Retinal pigment epithelial cell (primary cell): ENCODE measurements around the gene AFF3.

Experiments
- DNase-seq: peaks from one replicate; pipeline ENCODE4 v3.0.0-alpha.2; 2010; ENCODE audit warnings: low read depth
- H3K4me3 ChIP-seq: 2 replicates; pipeline ENCODE4 v1.5.1; 2011; ENCODE audit warnings: mild to moderate bottlenecking, low read length, control low read depth, moderate library complexity
- TF ChIP-seq, protein P1 (sequence below): conservative IDR thresholded peaks from 2 replicates; pipeline ENCODE4 v1.5.1; 2011; ENCODE audit warnings: low read depth, low read length, control low read depth, inconsistent platforms

Gene AFF3

DNA sequence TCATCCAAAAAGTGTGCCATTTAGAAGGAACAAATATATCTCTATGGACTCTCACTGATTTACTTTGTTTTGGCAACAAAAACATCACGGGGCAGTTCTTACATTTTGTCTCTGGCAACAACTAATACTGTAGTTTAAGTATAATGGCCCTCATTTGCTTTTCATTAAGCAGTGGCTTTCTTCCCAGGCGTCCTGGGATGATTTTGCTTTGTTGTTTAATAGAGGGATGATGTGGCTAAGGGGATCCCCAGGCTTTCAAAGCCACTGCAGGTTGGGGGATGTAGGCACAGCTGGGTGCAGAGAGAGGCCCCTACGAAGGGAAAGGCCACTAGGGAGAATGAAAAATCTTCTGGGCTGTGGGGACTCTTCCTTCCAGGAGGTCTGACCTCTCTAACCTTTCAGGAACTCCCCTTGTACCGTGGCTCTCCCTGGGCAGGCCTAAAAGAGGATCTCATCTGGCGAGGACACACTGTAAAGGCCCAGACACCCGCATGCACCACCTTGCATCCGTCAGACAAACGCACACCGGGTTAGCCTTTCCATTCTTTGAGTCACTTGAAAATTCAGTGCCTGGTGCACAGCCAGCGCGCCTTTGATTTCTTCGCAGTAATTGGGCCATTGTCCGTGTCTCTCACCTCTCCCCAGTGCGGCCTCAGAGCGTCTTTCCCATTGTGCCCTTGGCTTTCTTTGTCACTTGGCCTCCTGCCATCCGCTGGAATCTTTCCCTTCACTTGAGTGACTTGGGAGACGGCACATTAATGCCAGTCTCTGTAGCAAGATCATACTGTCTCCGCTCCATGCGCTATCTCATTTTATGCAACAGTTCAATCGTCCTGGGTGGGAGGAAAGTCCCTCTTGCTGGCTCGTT lies 40.3 kb upstream of the AFF3 start:
- H3K4me3 ChIP-seq, result no peak overlapping the region
- DNase-seq, result no peak
- TF ChIP-seq, protein P1, sequence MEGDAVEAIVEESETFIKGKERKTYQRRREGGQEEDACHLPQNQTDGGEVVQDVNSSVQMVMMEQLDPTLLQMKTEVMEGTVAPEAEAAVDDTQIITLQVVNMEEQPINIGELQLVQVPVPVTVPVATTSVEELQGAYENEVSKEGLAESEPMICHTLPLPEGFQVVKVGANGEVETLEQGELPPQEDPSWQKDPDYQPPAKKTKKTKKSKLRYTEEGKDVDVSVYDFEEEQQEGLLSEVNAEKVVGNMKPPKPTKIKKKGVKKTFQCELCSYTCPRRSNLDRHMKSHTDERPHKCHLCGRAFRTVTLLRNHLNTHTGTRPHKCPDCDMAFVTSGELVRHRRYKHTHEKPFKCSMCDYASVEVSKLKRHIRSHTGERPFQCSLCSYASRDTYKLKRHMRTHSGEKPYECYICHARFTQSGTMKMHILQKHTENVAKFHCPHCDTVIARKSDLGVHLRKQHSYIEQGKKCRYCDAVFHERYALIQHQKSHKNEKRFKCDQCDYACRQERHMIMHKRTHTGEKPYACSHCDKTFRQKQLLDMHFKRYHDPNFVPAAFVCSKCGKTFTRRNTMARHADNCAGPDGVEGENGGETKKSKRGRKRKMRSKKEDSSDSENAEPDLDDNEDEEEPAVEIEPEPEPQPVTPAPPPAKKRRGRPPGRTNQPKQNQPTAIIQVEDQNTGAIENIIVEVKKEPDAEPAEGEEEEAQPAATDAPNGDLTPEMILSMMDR, result no peak

DNA sequence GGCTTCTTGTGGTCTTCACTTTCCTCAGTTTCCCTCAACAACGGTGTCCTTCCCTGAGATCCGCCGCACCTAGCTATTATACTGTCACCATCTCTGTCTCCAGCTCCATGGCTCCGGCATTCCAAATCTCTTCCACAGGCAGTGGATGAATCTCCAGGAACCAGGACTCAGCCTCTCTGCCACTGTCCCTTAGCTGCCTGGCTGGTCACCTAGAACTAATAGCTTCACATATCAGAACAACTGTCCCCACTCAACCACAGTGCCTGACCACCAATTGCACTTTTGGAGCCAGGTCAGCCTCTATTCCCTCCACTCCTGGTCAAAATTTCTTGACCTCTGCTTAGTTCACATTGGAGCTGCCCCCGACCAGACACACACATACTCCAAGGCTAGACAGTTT lies 38.1 kb upstream of the AFF3 start:
- TF ChIP-seq, protein P1, result no peak
- no peak overlapping the region for H3K4me3 ChIP-seq
- no peak for DNase-seq

DNA sequence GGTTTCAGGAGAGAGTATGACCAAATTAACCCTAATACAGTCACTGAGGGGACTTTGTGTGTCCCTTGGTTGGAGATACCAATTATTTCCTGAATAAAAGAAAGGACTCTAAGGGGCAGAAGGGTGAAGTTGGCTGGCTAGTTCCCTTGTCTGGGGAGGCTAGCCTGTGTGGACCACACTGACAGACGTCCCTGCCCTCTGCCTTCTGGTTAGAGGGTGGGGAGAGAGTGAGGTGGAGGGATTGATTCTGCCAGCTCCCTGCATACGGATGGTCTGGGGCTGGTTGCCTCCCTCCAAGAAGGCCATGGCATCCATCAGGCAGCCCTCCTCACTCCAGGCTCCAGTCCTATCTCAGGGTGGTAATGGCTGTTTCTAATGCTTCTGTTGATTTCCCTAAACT lies 37.4 kb upstream of the AFF3 start:
- TF ChIP-seq, protein P1, result no peak
- no peak for DNase-seq
- H3K4me3 ChIP-seq, result no peak overlapping the region

DNA sequence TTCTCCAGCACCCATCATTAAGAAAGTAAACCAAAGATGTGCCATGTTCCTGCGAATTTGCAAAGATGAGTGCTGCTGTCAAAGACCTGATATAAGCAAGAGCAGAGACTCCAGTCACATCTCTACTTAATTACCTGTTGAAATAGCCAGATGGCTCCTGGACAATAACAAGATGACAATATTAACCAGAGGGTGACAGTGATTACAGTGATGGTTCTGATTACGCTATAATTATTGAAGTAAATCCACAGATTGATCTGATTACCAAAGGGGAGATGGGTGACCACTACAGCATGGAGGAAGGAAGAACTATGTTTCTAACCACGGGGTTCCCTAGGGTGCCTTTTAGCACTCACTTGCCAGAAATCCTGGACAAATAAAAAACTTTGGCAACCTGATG lies 36.5 kb upstream of the AFF3 start:
- no peak overlapping the region for H3K4me3 ChIP-seq
- no peak for DNase-seq
- TF ChIP-seq, protein P1, result no peak

DNA sequence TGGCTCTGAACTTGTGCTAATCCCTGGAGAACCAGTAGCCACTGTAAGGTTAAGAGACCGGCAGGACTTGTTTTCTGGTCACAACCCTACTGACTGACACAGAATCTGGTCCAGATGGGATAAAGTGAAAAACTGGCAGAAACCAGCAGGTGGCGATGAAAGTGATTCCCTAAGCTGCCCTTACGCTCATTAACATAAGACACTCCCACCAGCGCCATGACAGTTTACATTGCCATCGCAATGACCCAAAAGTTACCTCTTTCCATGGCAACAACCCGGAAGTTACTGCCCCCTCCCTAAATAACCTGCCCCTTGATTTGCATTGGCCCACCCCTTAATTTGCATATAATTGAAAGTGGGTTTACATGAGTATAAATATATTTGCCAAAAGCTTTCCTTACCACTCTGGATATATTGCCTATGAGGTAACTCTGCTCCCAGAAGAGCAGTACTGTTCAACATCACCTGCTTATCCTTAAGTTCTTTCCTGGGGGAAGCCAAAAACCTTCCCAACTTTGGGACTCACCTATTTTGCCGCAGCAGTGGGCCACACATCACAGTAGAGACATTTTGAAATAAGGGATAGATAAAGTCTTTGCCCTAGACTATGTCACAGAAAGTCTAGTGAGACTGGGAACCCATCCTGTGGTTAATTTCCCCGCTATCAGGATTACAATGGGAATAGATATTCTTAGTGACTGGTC lies 35.8 kb upstream of the AFF3 start:
- TF ChIP-seq, protein P1, result peak; percentile 51
- H3K4me3 ChIP-seq, result no peak overlapping the region
- DNase-seq, result no peak

DNA sequence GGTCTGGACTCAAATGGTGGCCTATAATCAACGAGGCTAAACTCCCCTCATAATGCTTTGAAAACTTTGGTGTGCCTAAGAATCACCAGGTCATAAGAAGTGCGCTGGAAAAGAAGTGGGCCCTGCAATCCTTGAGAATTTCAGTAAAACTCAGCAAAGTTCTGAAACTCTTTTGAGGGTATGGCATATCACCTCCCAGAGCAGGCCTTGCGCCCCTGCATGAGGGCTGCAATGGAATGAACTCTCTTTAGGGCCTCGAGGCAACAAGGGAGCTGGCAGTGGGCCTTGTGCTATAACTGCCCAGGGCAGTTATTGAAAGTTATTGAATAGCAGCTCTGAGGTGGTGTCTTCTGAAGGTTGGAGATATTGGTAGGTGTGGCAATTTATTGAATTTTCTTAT lies 34.5 kb upstream of the AFF3 start:
- no peak for DNase-seq
- TF ChIP-seq, protein P1, result no peak

More for the DNA sequence above, 34.5 kb upstream of the AFF3 start:
- H3K4me3 ChIP-seq, result no peak overlapping the region
